Stimulated activated CD8-positive, alpha-beta memory T cell treated with anti-CD3 and anti-CD28 coated beads, Interleukin-7, amount 100 ng/mL, for 48 hours (primary cell): ENCODE measurements around the gene RASA2.
"Not testable (repeated sequence)": the region's sequence is repeated elsewhere in the genome, so short reads cannot be mapped to it uniquely, and the experiment has no call there.

Experiments
- DNase-seq, 2 donors: peaks; one replicate each; pipeline ENCODE4 v3.0.0-alpha.2; 2020; ENCODE audit warnings: low read depth in 1 of 2; ENCODE audit errors: extremely low read depth in 1 of 2

RASA2 gene

GRCh38 chr3:141575879-141576743 lies 89.3 kb downstream of the RASA2 start:
- DNase-seq = no peak

DNA sequence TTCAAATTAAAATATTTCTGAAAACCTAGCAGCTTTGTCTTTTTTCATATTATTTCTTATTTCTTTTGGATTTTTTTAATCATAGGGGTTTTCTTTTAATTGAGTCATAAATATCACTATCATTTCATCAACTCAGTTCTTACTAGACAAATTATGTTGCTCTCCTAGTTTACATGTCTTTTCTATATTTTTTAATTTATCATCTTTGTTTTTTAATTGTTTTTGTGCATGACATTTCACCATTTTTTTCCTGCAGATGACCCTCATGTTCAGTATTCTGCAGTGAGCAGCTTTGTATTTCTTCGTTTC lies 89.9 kb downstream of the RASA2 start:
- DNase-seq = no peak

- no peak for DNase-seq
Observed at GRCh38 chr3:141578202-141578973, 91.6 kb downstream of the RASA2 start.

- no peak for DNase-seq
Observed at GRCh38 chr3:141594357-141594756, 107.5 kb downstream of the RASA2 start.

DNA sequence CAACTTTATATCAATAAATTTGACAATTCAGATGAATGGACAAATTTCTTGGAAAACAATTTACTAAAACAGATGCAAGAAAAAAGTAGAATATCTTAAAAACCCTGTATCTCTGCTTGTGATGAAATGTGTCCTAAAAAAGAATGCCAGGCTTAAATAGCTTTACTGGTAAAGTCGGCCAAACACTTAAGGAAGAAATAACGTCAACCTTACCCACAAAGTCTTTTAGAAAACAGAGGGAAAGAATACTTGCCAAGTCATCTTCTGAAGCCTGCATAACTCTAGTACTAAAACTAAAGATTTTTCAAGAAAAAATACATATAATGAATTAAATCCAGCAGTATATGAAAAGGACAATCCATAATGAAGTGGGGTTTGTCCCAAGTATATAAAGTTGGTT lies 111.1 kb downstream of the RASA2 start:
- DNase-seq = no peak

GRCh38 chr3:141600331-141600730 lies 113.5 kb downstream of the RASA2 start:
- DNase-seq = no peak

- no peak for DNase-seq
Observed at GRCh38 chr3:141602706-141603105, 115.9 kb downstream of the RASA2 start.

DNA sequence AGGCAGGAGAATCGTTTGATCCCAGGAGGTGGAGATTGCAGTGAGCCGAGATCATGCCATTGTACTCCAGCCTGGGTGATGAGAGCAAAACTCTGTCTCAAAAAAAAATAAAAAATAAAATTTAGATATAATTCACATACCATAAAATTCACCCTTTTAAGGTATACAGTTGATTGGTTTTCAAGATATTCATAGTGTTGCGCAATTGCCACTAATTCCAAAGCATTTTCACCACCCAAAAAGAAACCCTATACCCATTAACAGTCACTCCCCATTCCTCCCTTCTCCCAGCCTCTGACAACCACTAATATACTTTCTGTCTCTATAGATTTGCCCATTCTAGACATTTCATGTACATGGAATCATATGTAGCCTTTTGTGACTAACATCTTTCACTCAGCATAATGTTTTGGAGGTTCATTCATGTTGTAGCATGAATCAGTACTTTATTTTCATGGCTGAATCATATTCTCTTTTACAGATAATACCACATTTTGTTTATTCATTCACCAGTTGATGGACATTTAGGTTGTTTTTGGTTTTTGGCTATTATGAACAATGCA lies 116.7 kb downstream of the RASA2 start:
- no peak for DNase-seq

- DNase-seq = no peak
Observed at GRCh38 chr3:141605883-141606282, 119.1 kb downstream of the RASA2 start.

DNA sequence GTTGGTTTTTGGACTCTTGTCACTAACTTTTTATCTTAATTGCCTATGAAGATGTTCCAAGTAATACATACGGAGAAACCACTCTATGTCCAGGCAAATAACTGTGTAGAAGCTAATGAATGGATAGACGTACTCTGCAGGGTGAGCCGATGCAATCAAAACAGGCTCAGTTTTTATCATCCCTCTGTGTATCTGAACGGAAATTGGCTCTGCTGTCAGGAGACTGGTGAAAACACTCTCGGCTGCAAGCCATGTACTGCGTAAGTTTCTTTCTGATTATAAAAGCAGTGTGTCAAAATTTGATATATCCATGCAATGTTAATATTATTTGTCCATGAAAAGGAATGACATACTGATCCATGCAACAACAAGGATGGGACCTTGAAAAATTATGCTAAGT lies 121.6 kb downstream of the RASA2 start:
- DNase-seq = no peak

GRCh38 chr3:141610939-141611338 lies 124.1 kb downstream of the RASA2 start:
- no peak for DNase-seq

DNA sequence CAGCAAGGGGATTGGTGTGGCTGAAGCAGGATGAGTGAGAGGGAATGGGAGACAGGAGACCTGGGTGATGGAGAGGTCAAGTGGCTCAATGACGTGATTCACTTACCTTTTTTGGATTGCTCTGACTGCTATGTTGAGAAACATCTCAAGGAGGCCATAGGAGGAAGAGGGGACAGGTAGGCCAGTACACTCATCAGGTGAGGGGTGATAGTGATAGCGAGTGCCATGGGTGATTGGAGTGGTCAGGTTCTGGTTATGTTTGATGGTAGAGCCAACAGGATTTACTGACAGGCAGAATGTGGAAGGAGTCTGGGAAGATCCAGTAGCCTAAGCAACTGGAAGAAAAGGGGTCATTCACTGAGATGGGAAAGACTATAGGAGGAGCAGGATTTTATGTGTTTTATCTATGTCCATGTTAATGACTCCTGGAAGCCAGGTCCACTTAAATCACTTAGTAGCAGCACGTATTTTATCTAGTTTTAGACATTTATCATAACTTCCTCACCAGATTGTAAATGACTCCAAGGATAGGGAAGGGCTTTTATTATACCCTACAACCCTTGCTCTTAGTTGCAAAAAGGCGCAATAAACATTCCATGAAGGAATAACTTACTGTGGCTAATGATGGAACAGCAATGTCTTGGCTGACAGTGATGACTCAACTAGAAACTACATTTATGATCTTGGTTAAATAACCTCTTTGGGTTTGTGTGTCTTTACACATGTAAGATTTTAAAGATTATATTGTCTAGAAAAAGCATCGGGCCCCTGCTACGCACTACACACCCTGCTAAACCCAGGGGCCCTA lies 131.5 kb downstream of the RASA2 start:
- no peak for DNase-seq

DNA sequence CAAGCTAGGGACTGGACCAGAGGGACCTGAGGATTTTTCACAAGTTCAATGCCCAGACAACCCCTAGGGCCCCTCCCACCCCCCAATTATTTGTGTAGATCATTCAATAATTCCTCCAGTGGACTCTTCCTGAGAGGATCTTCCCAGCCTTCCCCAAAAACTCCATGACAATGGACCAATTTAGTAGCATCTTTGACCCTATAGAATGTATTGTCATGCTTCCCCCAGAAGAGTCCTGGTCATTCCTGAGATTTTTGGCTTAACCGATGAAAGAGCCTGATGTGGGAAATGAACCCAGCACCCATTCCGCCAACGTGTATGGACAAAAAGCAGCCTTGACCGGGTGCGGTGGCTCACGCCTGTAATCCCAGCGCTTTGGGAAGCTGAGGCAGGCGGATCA lies 132.1 kb downstream of the RASA2 start:
- no peak for DNase-seq

DNA sequence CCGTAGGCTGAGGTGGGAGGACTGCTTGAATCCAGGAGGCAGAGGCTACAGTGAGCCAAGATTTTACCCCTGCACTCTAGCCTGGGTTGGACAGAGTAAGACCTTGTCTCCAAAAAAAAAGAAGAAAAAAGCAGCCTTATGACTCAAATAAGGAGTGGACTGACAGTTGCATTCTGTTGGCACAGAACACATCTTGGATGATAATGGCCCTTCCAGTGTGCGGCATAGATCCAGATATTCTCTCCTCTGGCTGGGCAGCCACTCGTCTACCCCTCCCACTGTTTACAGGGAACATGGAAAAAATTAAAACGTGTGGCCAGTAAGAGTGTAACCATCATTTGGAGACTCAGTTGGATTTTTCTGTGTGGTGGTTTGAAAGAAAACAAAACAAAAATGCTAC lies 132.6 kb downstream of the RASA2 start:
- DNase-seq = no peak

GRCh38 chr3:141623691-141624090 lies 136.9 kb downstream of the RASA2 start:
- DNase-seq = no peak

GRCh38 chr3:141625506-141625905 lies 138.7 kb downstream of the RASA2 start:
- no peak for DNase-seq

DNA sequence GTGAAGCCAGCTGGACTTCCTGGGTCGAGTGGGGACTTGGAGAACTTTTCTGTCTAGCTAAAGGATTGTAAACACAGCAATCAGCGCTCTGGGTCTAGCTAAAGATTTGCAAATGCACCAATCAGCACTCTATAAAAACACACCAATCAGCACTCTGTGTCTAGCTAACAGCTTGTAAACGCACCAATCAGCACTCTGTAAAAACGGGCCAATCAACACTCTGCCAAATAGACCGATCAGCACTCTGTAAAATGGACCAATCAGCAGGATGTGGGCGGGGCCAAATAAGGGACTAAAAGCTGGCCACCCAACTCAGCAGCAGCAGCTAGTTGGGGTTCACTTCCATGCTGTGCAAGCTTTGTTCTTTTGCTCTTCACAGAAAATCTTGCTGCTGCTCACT lies 141.5 kb downstream of the RASA2 start:
- DNase-seq = not testable (repeated sequence)

GRCh38 chr3:141628868-141629441 lies 142.1 kb downstream of the RASA2 start:
- not testable (repeated sequence) for DNase-seq

DNA sequence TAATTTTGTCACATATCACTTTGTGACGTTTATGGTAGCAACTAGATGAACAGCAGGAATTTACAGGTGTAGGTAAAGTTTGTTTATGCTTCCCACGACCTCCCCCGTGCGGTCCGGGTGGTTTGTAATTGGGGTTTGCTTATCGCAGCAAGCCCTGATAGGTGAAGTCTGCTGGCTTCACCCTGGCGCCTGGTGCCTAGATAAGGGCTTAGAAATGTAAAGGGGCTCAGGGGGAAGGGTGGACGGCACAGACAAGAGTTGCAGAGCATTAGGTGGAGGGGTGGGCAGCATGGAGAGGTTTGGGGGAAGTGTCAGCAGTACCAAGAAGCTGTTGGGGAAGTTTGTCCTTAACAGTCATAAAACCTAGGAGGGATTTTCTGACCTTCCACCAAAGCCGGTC lies 143.1 kb downstream of the RASA2 start:
- no peak for DNase-seq

- no peak for DNase-seq
Observed at GRCh38 chr3:141632779-141633374, 146.1 kb downstream of the RASA2 start.
